Activated naive CD4-positive, alpha-beta T cell treated with anti-CD3 and anti-CD28 coated beads for 36 hours (primary cell): Measurements from ENCODE around the gene ATP6V0D1. TPM values are rescaled to one million over a fixed set of nuclear protein-coding genes. Genes with fewer than 3 reads are reported as not detected.
"Not testable (repeated sequence)": the region's sequence is repeated elsewhere in the genome, so short reads cannot be mapped to it uniquely, and the experiment has no call there.

Experiments used
- CTCF ChIA-PET: fragments of 350-600 bp; sonication (Branson Sonifier 250); formaldehyde crosslinking; loops from one replicate; lab custom pipeline; 2021; ENCODE audit warnings: antibody characterized with exemption; lab: Charles Lee
- DNase-seq: peaks from one replicate; pipeline ENCODE4 v3.0.0-alpha.2; 2020
- H3K27ac Mint-ChIP-seq: one replicate; pipeline ENCODE4 v1.8.0; 2021; ENCODE audit warnings: mild to moderate bottlenecking, mixed read lengths
- H3K27me3 Mint-ChIP-seq: one replicate; pipeline ENCODE4 v1.8.0; 2021; ENCODE audit warnings: low read depth, mixed read lengths
- H3K36me3 Mint-ChIP-seq: one replicate; pipeline ENCODE4 v1.8.0; 2021; ENCODE audit warnings: low read depth, mixed read lengths
- H3K4me1 Mint-ChIP-seq: one replicate; pipeline ENCODE4 v1.8.0; 2021; ENCODE audit warnings: low read depth, mixed read lengths
- H3K4me3 Mint-ChIP-seq: one replicate; pipeline ENCODE4 v1.8.0; 2021; ENCODE audit warnings: mild to moderate bottlenecking, moderate library complexity, mixed read lengths
- H3K9me3 Mint-ChIP-seq: one replicate; pipeline ENCODE4 v1.8.0; 2021; ENCODE audit warnings: mixed read lengths
- intact Hi-C: fragments of 100-400 bp; cut with micrococcal nuclease; formaldehyde crosslinking; loops from one replicate; pipeline ENCODE4 v1.15.1; 2023
- total RNA-seq, 2 experiments: library from RNA; stranded (reverse); gene quantifications; one replicate each; pipeline ENCODE4 v1.2.3, GENCODE V29; 2021

ATP6V0D1 gene
- total RNA-seq, 2 experiments from 2014 or later: 11.9 to 15.3 TPM

GRCh38 chr16:67419931-67420330 lies 61.0 kb downstream of the ATP6V0D1 start:
- peaks cover 24% of the 10 kb centered on the region for H3K27me3 Mint-ChIP-seq
- H3K4me3 Mint-ChIP-seq: no peak overlapping the region
- H3K36me3 Mint-ChIP-seq: no peaks in the 10 kb centered on the region
- no peaks in the 10 kb centered on the region for H3K9me3 Mint-ChIP-seq
- intact Hi-C loops: loop anchor here (10.0 kb wide), 1 partner anchor 465 kb away; no protein-coding TSS in a partner anchor
- DNase-seq: no peak
- H3K4me1 Mint-ChIP-seq: peaks cover 6% of the 10 kb centered on the region
- H3K27ac Mint-ChIP-seq: no peak overlapping the region
- CTCF ChIA-PET: interaction anchor here (1.0 to 1.6 kb wide), 3 partner anchors 7 to 27 kb away, joined by 3 to 6 read pairs (median 4); no protein-coding TSS in a partner anchor

GRCh38 chr16:67419502-67419901 lies 61.5 kb downstream of the ATP6V0D1 start:
- no peak for DNase-seq
- CTCF ChIA-PET: interaction anchor here (0.6 to 1.6 kb wide), 3 partner anchors 9 to 303 kb away, joined by 4 to 7 read pairs (median 6); no protein-coding TSS in a partner anchor
- no peak overlapping the region for H3K4me3 Mint-ChIP-seq
- H3K36me3 Mint-ChIP-seq: no peaks in the 10 kb centered on the region
- no peak overlapping the region for H3K27ac Mint-ChIP-seq
- H3K4me1 Mint-ChIP-seq: peaks cover 6% of the 10 kb centered on the region
- intact Hi-C loops: loop anchor here (10.0 kb wide), 1 partner anchor 465 kb away; no protein-coding TSS in a partner anchor
- no peaks in the 10 kb centered on the region for H3K9me3 Mint-ChIP-seq
- peaks cover 27% of the 10 kb centered on the region for H3K27me3 Mint-ChIP-seq

- Mint-ChIP-seq H3K27me3 (peaks cover 32% of the 10 kb centered on the region), H3K9me3 (no peaks in the 10 kb centered on the region), H3K27ac (no peak overlapping the region), H3K4me3 (no peak overlapping the region), H3K36me3 (no peaks in the 10 kb centered on the region), H3K4me1 (peaks cover 6% of the 10 kb centered on the region)
- intact Hi-C loops: loop anchor here (10.0 kb wide), 1 partner anchor 463 kb away; no protein-coding TSS in a partner anchor
- no peak for DNase-seq
- CTCF ChIA-PET: interaction anchor here (0.6 to 2.0 kb wide), 10 partner anchors 9 to 157 kb away, joined by 3 to 8 read pairs (median 4); no protein-coding TSS in a partner anchor
Observed at GRCh38 chr16:67417333-67418061, 63.5 kb downstream of the ATP6V0D1 start.

- no peaks in the 10 kb centered on the region for H3K36me3 Mint-ChIP-seq
- peak within 1 kb of the TSS; percentile 66 for H3K4me3 Mint-ChIP-seq
- H3K27ac Mint-ChIP-seq: no peak within 1 kb of the TSS
- peaks cover 34% of the 10 kb centered on the region for H3K27me3 Mint-ChIP-seq
- CTCF ChIA-PET: interaction anchor here (0.6 to 2.0 kb wide), 12 partner anchors 11 to 1641 kb away, joined by 3 to 8 read pairs (median 3); no protein-coding TSS in a partner anchor
- intact Hi-C loops: loop anchor here (1.0 to 10.0 kb wide), 2 partner anchors 137 to 461 kb away; partner anchors contain the start of gene PLEKHG4
- peaks cover 6% of the 10 kb centered on the region for H3K4me1 Mint-ChIP-seq
- peak; percentile 48 for DNase-seq
- no peaks in the 10 kb centered on the region for H3K9me3 Mint-ChIP-seq
Observed at GRCh38 chr16:67415872-67416793, 64.8 kb downstream of the ATP6V0D1 start, which contains the start of gene ZDHHC1. TSS of gene ZDHHC1 (minus strand) at chr16:67416477. CDS start at chr16:67407775, 8,702 bp downstream.

DNA sequence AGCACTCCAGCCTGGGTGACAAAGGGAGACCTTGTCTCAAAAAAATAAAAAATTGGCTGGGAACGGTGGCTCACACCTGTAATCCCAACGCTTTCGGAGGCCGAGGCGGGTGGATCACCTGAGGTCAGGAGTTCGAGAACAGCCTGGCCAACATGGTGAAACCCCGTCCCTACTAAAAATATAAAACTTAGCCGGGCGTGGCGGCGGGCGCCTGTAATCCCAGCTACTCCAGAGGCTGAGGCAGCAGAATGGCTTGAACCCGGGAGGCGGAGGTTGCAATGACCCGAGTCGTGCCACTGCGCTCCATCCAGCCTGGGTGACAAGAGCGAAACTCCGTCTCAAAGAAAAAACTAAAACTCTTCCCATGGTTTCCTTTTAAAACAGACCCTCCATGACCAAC lies 65.5 kb downstream of the ATP6V0D1 start:
- H3K36me3 Mint-ChIP-seq, H3K9me3 Mint-ChIP-seq, H3K27ac Mint-ChIP-seq, H3K4me1 Mint-ChIP-seq, DNase-seq: not testable (repeated sequence)
- intact Hi-C loops: loop anchor here (10.0 kb wide), 1 partner anchor 461 kb away; no protein-coding TSS in a partner anchor
- Mint-ChIP-seq H3K4me3 (peak overlapping the region; percentile 59), H3K27me3 (peaks cover 34% of the 10 kb centered on the region)
- CTCF ChIA-PET: interaction anchor here (0.7 to 2.9 kb wide), 3 partner anchors 12 to 49 kb away, joined by 3 to 11 read pairs (median 3); no protein-coding TSS in a partner anchor

DNA sequence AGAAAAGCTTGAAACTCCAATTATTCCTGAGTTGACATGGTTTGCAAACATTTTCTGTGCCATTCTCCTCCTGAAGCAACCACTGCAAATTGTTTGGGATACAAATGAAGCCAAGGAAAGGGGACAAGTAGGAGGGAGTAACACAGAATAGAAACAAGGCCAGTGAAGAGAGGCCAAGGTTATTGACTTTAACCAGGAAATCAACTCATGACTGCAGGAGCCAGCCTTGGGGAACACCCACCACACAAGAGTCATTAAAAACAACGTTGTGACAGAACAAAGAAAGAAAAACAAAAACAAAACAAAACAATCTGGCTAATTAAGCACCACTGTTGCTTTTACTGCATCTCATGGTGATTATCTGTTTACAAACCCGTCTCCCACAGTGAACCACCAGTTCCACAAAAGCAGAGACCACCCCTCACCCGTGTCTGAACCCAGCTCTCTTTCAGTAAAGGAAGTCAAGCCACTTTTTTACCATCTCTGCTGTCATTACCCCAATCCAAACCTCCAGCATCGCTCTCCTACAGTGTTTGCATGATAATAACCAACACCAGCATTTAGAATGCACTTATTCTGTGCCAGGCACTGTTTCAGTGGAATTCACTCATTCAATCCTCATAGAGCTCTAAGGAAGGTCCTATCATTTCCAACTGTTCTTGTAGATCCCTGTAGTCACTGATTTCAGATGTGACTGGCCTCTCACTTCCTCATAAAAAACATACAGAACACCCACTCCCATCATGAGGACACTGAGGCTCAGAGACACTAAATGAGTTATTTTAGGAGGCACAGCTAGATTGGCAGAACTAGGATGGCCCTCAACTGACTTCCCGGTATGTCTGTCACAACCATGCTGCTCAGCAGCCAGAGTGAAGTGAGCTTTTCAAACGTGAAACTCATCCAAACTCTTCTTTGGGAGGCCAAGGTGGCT lies 66.7 kb downstream of the ATP6V0D1 start:
- Mint-ChIP-seq H3K27ac (no peak overlapping the region), H3K9me3 (no peaks in the 10 kb centered on the region), H3K36me3 (no peaks in the 10 kb centered on the region)

GRCh38 chr16:67412294-67412693 lies 68.7 kb downstream of the ATP6V0D1 start:
- CTCF ChIA-PET: interaction anchor here (0.6 to 2.9 kb wide), 7 partner anchors 8 to 80 kb away, joined by 3 to 11 read pairs (median 4); no protein-coding TSS in a partner anchor
- Mint-ChIP-seq H3K4me1 (peaks cover 6% of the 10 kb centered on the region), H3K27ac (no peak overlapping the region), H3K4me3 (no peak overlapping the region), H3K9me3 (no peaks in the 10 kb centered on the region), H3K36me3 (no peaks in the 10 kb centered on the region), H3K27me3 (peaks cover 25% of the 10 kb centered on the region)
- intact Hi-C loops: loop anchor here (10.0 kb wide), 1 partner anchor 457 kb away; no protein-coding TSS in a partner anchor
- no peak for DNase-seq

More for the DNA sequence above, 66.7 kb downstream of the ATP6V0D1 start:
- H3K27me3 Mint-ChIP-seq: peaks cover 30% of the 10 kb centered on the region
- H3K4me1 Mint-ChIP-seq: peaks cover 6% of the 10 kb centered on the region
- intact Hi-C loops: loop anchor here (10.0 kb wide), 1 partner anchor 459 kb away; no protein-coding TSS in a partner anchor
- no peak overlapping the region for H3K4me3 Mint-ChIP-seq
- CTCF ChIA-PET: interaction anchor here (0.8 to 2.9 kb wide), 8 partner anchors 12 to 154 kb away, joined by 3 to 11 read pairs (median 4); no protein-coding TSS in a partner anchor
- DNase-seq: no peak

GRCh38 chr16:67411339-67411738 lies 69.6 kb downstream of the ATP6V0D1 start:
- no peak overlapping the region for H3K4me3 Mint-ChIP-seq
- intact Hi-C loops: loop anchor here (10.0 kb wide), 1 partner anchor 457 kb away; no protein-coding TSS in a partner anchor
- CTCF ChIA-PET: no interaction called here
- no peaks in the 10 kb centered on the region for H3K36me3 Mint-ChIP-seq
- DNase-seq: no peak
- H3K9me3 Mint-ChIP-seq: no peaks in the 10 kb centered on the region
- H3K4me1 Mint-ChIP-seq: peaks cover 3% of the 10 kb centered on the region
- peaks cover 16% of the 10 kb centered on the region for H3K27me3 Mint-ChIP-seq
- H3K27ac Mint-ChIP-seq: no peak overlapping the region

DNA sequence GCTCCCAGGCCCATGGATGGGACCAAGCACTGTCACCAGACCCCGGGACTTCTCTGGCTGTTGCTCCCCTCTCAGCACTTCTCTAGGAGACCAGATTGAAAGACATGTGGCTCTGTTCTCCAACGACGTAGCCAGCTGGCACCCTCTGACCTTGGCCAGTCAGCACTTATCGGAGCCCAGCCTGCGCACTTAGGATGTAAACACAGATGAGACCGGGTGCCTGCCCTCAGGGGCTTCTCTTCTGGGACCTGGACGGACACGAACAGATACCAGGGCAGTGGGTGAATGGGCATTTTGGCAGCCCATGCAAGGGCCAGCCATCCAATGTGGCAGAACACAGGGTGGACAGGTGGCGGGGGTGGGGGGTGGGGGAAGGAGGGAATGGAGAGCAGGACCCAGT lies 71.3 kb downstream of the ATP6V0D1 start:
- Mint-ChIP-seq H3K9me3 (no peaks in the 10 kb centered on the region), H3K4me3 (no peak overlapping the region), H3K27ac (no peak overlapping the region), H3K27me3 (peaks cover 11% of the 10 kb centered on the region), H3K36me3 (no peaks in the 10 kb centered on the region), H3K4me1 (no peaks in the 10 kb centered on the region)
- intact Hi-C loops: loop anchor here (10.0 kb wide), 1 partner anchor 455 kb away; no protein-coding TSS in a partner anchor
- DNase-seq: no peak
- CTCF ChIA-PET: no interaction called here

DNA sequence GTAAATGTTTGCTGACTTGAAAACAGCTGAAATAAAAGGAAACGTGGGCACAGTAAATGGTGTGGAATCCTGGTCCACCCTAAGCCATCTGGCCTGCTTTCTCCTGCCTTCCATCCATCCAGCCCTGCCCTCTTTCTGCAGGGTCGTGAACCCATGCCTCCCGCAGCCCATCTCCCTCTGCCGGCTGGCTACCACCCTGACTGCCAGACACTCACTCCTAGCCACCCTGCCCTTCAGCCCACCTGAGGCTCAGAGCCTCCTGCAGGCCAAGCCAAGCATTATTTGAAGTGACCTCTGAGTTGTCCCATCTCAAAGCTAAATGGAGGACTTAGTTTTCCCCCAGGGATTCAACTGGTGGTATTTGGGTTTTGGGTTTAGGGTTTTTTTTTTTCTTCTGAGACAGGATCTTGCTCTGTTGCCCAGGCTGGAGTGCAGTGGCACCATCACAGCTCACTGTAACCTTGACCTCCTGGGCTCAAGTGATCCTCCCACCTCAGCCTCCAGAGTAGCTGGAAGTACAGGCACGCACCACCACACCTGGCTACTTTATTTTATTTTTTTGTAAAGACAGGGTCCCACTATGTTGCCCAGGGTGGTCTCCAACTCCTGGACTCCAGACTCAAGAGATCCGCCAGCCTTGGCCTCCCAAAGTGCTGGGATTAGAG lies 73.0 kb downstream of the ATP6V0D1 start:
- Mint-ChIP-seq H3K9me3 (no peaks in the 10 kb centered on the region), H3K4me3 (no peak overlapping the region), H3K27ac (no peak overlapping the region), H3K4me1 (no peaks in the 10 kb centered on the region), H3K27me3 (peaks cover 6% of the 10 kb centered on the region), H3K36me3 (no peaks in the 10 kb centered on the region)
- intact Hi-C loops: no loop called here
- CTCF ChIA-PET: interaction anchor here (0.8 to 1.4 kb wide), 5 partner anchors 8 to 129 kb away, joined by 3 to 6 read pairs (median 4); partner anchors contain the start of gene TPPP3
- DNase-seq: no peak
